NCI-H146 (cell line): Measurements from ENCODE around the gene MED13L.

Source experiments
- DNase-seq: peaks from one replicate; lab custom pipeline; 2025; lab: John Stamatoyannopoulos, UW

The MED13L gene

DNA sequence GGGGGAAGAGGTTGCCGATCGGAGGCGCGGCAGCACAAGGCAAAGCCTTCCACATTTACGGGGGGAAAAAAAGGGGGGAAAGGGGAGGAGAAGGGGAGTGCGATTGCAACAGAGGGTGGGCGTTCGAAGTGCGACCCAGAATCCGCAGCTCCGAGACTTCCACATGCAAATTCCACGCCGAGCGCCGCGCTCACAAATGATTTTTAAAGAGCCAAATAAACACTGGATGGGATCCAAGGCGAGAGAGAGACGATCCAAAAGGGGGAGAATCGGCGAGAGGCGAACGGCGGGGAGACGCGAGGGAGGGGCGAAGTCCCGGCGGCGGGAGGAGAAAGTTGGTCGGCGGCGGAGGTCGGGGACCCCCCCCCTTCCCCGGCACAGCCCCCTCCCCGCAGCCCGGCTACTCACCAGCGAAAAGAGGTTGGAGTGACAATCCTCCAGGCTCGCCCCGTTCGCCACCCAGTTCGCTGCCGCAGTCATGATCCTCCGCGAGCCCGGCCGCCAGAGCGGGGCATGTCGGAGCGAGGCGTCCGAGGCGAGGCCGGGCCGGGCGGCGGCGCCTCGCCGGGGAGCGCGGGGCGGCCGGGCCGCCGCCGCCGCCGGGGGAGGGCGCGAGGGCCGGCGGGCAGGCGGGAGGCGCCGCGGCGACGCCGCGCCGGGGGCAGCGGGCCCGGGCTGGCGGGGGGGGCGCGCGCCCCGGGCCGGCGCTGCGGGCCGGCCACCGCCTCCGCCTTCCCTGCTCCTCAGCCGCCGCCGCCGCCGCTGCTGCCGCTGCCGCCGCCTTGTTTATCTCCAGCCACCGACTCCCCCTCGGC lies 634 bp downstream of the MED13L start:
- peak; percentile 69 for DNase-seq

DNA sequence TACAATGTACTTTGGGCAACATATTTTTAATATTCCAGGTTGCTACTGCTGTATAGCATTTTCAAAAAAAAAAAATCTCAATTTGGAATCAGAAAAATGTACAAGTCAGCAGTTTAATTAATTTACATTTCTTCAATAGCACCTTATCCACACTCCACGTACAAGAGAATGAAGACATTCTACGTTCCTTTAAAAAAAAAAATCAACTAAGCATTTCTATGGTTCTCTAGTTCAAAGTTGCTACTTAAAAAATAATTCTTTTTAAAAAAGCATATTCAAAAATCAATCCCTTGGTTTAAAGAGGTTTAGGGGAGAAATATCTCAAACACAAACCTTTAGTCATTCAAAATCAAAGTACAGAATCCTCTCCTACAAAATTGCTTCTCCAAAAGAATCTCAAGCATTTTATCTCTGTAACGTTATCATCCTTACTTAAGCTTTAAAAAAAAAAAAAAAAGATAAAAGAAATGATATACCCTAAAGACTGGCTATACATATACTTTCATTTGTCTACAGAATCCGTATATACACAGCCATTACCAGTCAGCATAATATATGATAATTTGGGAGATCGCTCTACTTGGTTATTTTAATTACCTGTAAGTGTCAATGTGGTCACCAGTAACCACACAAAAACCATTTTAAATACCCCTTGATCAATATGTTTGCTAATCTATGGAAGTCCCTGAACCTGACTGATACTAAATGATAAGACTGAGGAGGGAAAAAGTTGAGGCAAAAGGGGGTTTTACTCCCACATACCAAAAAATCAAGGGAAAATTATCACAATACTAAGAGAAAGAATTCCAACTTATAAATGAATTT lies 2.7 kb downstream of the MED13L start:
- DNase-seq = no peak

DNA sequence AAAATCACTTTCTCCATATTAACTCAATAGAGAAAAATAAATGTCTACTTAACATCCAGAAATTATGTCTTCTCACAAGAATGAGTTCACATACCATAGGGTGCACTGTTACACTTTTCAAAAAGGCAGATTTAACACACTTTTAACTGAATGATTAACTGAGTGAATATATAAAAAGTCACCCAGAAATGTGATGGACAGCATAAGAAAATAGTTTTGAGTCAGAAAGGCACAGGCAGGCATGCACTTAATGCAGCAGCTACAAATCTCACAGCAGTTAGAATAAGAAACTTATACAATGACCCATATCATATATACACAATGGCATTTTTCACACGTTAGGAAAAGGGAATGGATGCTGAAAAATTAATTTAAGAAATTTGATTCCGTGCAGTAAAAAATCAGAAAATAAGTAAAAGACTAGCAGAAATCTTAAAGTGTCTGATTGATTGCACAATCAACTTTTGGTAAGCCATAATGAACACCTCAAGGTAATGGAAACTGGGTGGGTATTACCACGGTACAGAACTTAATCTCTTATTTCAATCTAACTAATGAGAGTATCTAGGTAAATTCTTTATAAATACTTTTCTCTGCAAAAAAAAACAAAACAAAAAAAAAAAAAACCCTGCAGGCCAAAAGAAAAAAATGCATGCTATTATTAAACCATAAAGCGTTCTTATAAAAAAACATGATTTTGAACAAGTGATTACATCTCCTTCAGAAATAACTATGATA lies 3.5 kb downstream of the MED13L start:
- no peak for DNase-seq

DNA sequence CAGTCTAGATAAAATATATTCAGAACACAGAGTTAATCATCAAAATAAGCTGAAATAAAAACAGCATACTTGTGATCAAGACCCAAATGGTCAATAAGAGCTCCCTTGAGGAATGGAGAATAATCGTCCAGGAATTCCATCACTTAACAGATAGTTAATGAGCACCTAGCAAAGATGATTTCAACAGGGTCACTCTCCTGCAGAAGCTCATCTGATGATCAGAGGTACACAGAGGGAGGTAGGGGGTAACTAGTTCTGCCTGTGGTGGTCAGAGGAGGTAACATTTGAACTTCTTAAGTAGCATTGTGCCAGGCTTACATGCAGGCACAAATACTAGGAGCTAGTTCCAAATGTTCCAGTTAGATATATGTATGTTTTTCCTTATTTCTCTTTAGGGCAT lies 9.5 kb downstream of the MED13L start:
- no peak for DNase-seq

DNA sequence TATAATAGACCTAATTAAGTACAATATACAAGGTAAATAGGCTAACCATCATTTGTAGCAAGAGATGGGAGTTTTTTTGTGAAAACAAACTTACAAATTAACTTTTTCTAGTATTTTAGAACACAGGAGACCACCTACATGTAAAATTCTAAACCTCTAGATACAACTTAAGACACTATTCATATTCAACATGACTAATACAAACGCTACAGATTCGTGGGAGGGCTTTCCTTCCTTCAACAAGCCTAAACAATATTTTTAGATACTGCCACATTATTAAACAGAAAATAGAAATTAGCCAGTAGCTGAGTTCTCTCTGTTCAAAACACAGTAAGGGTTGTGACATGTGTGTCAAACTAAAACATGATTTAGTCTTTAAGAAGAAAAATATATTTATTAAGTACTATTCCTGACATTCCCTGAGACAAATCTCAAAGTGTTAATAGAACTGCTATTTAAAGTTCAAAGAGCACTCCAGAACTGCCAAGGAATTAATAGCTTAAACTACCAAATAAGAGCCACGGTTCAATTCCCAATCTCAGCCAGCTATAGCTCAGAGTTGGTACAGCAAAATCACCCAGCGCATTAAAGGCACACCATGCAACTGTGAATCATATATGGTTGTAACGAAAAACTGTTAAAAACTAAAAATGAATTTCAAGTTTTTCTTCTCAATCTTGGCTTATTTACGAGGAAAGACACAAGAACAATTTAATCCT lies 10.7 kb downstream of the MED13L start:
- DNase-seq = no peak

DNA sequence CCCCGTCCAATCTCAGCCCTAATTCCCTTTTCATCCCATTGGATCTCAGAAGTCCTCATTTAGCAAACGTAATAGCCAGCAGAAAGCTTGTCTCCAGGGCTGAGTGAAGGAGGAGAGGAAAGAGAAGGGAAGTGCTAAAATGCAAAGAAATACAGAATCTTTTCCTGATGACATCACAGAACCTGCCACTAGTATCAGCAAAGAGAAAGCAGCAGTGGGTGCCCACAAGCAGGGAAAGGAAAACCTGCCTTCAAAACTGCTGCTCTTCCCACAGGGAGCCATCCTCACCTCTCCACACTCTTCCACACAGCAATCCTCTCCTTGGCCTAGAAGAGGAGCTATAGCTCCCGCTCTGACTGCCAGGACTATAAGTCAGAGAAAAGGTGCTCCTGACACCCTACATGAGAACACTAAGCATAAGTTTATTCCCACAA lies 11.3 kb downstream of the MED13L start:
- DNase-seq = no peak

DNA sequence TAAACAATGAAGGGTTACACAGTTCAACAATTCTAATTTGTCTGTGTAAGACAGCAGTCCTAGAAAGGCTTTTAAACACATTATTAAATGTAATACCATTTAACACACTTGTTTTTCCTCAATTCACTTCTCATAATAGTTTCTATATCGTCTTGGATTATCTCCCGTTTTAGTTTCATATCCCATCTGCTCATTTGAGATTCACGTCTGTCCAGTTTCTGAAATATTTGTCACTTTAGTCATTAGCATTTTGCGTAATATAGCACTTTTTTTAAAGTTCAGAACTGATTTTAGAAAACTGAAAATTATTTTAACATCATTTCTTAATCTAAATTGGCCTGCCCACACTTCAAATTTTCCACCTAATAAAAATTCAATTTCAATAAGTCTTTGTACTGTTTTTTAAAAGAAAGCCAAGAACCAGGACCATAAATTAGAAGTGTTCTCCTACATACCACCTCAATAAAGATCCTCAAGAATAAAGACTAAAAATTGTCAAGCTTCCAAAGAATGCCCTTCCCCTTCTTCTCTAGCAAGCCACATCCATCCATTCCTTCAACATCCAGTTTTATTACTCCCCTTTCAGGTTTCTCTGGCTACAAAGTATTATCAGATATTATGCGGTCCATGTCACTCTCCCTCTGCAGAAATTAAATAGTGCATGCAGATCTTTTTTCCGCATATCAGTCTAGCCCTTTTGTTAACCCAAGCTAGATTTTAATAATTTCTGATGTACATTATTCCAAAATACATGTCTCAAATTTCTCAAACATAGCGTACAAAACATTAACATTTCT lies 11.9 kb downstream of the MED13L start:
- no peak for DNase-seq

DNA sequence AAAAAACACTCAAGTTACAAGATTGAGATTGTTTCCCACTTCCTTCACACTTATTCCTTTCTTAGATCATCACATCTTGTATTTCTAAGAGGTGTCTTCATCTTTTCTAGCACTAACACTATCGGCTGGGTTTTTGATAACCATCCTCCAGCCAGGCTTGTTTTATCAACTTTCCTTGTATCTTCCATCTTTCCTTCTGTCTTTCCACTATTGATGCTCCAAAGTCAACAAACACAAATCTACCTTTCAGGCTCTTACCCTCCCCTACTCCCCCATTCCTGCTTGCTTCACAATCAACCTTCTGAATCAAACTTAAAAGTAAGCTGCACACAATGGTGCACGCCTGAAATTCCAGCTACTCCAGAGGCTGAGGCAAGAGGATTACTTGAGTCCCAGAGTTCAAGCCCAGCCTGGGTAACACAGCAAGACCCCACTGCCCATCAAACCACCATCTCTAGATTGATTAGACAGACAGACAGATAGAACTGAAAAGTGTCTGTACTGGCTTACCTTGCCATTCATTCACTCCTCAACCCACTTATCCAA lies 12.9 kb downstream of the MED13L start:
- no peak for DNase-seq

DNA sequence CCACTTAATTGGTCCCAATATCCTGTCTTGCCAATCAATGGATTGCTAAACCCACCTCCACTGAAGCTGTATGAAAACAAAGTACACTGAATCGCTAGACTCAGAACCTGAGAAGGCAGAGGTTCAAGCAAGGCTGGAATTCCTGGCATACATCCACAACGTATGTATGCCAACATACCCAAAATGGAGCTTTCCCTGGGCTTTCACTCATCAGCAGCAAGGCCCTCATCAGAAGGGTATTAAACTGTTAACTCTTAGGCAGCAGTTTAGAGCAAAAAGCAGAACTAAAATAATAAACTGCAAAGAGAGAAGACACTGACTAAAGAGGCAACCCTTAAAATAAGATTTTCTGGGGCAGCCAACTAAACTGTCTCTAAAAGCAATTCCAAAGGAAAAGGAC lies 13.6 kb downstream of the MED13L start:
- no peak for DNase-seq

DNA sequence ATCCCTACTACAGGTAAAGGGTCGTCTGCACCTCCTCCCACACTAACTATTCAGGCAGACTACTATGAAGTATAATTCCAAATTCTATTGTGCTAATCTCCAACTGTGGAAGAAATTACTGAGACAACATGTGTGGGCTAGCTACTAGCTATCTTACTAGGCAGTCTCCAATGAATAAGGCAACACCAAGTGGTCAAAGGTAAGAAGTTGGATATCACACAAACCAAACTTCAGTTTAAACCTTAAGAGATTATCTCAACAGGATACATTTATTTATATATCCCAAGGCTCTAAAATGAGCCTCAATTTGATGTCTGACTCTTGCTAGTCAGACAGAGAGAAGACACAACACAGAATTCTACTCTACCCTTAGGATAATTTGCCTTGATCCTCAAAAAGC lies 14.1 kb downstream of the MED13L start:
- no peak for DNase-seq

DNA sequence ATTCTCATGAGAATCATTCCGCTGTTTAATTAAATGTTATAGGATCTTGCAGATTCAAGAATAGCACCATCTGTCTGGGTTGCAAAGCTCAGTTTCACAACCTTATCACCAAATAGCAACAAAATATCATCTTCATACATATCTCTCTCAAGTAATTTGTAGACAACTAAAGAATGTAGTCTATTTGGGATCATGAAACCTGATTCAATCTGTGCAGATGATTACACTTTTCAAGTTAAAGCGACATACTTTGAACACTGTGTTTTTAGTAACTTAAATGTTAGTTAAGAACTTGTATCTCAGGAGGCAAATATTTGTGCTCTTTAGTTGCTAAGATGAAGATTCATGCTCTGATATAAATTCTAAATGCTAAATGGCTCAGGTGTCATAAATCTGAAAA lies 14.8 kb downstream of the MED13L start:
- DNase-seq = no peak

DNA sequence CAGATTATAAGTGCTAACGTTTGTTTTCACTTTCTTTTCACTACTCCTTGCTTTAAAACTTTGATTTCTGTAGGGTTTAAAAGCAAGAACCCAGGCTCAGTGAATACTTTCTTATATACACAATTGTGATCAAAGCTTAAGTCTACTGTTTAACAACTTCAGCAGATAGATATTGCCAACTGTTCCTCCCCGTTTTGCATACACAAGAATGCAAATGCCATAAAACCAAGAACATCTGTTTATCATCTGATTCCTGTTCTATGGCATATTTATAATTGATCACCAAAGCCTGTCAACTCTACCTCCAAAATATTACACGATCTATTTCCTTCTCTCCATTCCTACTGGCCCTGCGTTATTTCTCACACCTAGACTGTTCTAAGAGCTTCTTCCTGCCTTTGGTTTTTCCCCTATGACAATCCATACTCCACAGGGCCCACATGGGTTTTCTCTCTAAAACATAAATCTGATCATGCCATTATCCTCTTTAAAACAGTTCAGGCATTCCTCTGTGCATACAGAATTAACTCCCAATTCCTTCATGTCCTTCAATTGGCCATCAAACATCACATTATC lies 15.9 kb downstream of the MED13L start:
- no peak for DNase-seq

DNA sequence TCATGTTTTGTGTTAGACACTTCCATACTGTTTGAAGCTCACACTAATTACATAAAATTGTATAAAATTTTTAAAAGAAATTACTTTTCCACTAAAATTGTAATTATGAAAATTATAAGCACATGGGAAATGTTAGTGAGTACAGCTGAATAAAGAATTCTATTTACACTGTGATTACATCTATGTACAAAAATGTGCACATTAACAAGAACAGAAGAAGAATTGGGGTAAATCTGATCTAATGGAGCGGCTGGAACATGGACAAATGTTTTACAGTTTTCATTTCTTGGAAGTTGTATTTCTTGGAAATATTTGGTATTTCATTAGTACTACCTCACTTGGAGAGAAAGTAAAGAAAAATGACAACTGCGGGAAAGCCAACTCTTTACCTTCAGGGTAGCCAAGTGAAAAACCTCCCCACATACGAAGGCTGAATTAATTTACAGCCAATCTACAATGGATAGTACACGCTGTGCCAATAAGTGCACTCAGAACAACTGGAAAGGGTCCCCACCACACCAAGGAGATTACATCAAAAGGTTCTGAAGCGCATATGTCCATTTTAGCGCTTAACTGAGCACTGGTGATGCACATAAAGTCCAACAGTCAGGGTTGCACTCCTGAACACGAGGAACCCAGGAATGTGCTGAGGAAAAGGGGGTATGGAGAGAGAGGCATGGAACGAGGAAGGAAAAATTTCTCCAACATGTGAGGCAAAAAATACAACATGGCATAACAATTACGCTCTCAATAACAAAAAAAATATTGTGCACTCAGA lies 17.5 kb downstream of the MED13L start:
- no peak for DNase-seq

DNA sequence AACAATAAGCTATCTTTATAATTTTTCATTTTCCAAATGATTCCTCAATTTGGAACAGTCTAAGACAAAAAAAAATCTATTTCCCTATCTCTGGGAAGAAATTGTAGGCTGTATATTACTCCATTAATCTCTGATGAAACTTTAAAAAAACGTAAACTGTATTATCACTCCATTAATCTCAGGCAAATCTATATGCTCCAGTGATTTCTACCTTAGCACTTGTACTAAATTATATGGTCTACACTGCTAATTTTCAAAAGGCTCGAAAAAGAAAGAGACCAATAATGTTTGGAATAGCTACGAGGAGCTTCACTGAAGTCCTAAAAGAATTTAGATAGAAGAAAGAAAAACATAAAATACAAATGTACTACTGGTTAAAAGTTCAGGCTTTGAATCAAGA lies 19.7 kb downstream of the MED13L start:
- DNase-seq = no peak

DNA sequence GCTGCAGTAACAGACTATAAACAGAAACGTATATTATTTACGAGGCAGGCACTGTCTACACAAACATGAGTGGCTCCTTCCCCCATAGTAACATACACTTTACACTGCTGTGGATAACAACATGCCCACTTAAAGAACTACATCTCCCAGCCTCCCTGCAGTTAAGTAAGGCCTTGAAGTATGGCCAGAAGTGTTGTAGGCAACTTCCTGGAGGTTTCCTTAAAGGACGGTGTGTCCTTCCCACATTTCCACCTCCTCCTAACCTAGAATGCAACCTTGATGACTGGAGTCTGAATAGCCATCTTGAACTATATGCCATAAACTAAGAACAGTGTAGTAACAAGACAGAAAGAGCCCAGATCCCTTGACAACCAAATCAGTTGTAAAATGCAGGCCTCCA lies 20.3 kb downstream of the MED13L start:
- no peak for DNase-seq

DNA sequence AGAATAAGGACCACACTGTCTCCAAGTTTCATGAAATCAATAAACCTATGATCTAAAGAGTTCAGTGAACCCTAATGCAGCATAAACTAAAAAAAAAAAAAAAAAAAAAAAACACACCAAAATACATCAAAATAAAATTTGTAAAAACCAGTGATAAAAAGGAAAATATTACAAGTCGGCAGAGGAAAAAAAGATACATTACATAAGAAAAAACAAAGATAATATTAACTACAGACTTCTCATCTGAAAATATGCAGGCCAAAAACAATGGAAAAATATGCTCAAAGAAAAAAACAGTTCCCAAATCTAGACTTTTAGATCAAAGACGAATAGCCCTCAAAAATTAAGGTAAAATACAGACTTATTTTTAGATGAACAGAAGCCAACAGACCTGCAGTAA lies 27.6 kb downstream of the MED13L start:
- DNase-seq = no peak

DNA sequence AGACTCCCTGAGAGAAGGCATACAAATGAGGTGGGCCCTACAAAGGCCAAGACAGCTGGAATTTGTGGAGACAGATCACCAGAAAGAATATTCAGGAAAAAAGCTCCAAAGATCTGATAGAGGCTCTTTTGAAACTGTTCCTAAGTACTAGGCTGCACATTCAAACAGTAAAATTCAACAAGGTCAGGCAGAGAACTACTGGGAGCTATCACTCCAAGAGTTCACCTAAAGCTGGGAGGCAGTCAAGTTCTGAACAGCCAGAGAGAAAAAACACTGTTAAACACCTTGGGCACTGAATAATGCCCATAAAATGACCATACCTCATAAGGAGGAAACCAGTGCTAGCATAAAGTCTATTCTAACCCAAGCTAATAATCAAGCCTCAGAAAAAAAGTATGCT lies 28.6 kb downstream of the MED13L start:
- no peak for DNase-seq

DNA sequence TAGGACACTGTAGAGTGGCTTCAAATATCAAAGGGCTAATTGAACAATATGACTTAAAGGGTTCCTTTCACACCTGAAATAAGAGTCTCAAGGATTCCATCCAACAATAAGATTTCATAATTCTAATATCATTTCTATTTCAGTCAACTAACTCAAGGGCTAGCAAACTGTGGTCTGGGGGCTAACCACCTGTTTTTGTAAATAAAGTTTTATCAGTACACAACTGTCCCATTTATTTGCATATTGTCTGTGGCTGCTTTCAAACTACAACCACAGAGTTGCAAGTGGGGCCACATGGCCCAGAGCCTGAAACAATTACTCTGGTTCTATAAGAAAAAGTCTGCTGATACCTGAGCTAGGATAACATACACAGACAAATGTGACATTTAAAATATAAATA lies 29.1 kb downstream of the MED13L start:
- DNase-seq = no peak

DNA sequence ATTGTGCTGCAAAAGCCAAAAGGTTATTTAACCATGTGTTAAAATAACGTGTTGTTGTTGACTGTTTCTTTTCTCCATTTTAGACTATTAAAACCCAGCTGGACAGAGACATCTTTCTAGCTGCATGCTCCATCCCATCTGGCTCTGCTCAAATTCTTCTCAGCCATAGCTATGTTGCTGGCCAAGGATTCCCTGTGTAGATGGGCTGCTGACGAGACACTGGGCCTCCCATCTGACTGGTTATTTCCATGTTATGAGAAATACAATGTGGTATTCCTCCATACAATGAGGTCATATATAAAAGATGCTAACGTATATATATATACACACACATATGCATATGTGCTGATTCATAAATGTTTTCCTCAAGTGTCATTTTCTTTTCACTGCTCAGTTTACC lies 30.1 kb downstream of the MED13L start:
- DNase-seq = no peak
